GM19193 (cell line): Measurements from ENCODE around the gene FLT3.

Source experiments
- POLR2A ChIP-seq: IDR thresholded peaks from 4 replicates; pipeline ENCODE4 v1.6.1; 2011; ENCODE audit not compliant: insufficient read depth, insufficient read length; ENCODE audit errors: extremely low read depth

The FLT3 gene

DNA sequence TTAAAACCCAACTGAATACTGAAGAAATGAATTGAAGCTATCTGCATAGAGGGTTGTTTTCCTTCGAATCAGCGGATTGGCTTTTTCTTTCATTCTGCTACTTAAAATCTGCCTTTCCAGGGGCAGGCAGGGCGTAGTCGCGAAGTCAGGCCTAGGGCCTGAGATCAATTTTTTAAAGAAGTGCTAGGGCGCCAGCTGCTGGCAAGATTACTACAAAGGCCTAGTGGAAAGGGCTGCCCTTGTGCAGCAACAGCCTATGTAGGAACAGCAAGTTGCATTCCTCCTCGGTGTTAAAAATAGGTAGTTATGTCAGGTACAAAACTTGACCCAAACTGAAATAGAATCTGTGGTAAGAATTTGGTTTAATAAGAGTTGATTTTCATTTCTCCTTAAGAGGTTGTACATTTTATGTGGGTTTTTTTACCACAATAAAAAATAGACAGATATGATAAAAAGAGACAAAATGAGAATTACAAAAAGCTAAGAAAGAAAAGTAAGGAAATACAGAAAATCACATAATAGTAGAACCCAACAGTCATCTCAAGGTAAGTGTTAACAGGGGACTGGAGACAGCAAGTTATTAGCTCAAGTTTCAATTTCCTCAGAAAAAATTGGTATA, 102.4 kb downstream of the FLT3 start:
- TF ChIP-seq POLR2A: no peak

- no peak for TF ChIP-seq POLR2A
Observed at GRCh38 chr13:27991881-27992280, 108.5 kb downstream of the FLT3 start.

- TF ChIP-seq POLR2A: no peak
Observed at GRCh38 chr13:27988520-27988919, 111.9 kb downstream of the FLT3 start, which contains the start of gene URAD. TSS of gene URAD (minus strand) at chr13:27988693. CDS start at chr13:27988637, 56 bp downstream.

GRCh38 chr13:27985600-27985999, 114.8 kb downstream of the FLT3 start:
- TF ChIP-seq POLR2A: no peak

DNA sequence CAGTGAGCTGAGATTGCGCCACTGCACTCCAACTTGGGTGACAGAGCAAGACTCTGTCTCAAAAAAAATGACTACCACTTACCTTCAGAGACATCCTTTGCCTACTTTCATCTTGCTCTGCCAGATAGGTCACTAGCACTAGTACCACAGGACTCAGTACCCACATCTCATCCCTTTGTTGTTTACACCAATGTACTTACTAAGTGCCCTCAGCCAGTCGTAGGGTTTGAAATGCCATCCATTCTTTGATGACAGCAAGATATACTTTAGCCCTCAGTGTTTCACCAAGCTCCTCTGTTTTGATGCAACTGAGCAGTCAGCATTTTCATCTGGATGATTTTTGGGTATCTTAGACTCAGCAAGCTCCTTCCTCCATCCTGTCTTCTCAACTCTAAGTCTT, 118.0 kb downstream of the FLT3 start:
- TF ChIP-seq POLR2A: no peak

DNA sequence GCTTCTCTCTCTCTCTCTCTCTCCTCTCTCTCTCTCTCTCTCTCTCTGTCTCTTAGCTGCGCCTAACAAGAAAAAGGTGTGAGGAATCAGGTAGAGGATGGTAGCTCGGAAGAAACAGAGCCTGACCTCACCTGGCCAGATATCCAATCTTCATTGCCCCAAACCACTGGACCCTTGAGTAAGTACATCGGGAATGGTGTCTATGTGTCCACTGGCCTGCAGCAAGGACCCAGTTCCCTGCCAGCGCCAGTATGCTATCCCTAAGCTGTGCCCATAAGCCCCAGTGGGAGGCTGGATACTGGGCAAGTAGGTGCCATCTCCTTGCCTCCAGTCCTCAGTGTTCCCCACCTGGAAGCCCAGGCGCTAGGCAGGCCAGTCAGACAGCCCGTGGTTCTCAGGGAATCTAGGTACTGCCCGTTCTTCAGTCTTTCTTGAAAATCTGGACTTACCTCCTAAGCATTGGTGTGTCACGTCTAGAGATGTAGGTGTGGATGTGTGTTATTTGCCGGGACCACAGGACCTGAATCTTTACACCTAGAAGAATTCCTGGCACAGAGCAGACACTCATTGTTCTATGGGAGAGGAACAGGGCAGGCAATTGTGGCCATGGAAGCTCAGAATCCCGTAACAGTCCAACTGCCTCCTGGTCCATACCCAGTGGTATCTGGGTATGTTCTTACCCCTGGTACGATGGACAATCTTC, 119.2 kb downstream of the FLT3 start:
- no peak for TF ChIP-seq POLR2A

DNA sequence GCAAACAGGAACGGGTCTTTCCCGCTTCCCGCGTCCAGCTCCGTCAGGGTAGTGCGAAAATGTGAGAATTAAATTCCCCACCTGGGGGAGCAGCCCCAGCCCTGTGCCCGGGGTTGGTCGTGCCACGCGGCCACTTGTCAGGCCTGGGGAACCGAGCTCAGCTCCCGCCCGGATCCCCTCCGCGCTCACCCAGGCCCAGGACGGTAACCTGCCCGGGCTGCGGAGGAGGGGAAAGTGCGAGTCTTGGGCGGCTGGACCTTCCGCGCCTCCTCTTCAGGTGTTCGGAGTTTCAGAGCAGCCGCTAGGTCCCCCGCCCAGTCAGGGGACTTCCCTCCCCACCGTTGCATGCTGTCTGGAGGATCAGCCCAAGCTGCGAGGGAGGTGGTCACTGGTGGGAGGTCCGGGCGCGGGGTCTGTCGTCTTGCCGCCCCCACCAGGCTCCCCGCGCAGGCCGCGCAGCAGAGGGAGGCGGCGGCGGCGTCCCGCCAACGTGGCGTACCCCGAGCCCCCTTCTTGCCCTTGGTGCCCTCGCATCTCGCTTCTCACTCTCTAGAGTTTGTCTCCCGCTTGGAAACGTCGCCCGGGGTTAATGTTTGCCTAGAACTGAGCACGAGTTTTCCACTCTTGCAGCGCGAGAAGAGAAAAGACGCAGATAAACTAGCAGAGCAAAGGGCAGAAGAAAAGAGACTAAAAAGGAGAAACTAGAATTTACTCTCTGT, 119.9 kb downstream of the FLT3 start:
- no peak for TF ChIP-seq POLR2A

- TF ChIP-seq POLR2A: no peak
Observed at GRCh38 chr13:27979765-27980279, 120.6 kb downstream of the FLT3 start.

GRCh38 chr13:27979001-27979643, 121.3 kb downstream of the FLT3 start:
- TF ChIP-seq POLR2A: no peak

GRCh38 chr13:27978301-27978968, 121.9 kb downstream of the FLT3 start:
- TF ChIP-seq POLR2A: no peak

GRCh38 chr13:27977476-27978300, 122.7 kb downstream of the FLT3 start:
- no peak for TF ChIP-seq POLR2A

DNA sequence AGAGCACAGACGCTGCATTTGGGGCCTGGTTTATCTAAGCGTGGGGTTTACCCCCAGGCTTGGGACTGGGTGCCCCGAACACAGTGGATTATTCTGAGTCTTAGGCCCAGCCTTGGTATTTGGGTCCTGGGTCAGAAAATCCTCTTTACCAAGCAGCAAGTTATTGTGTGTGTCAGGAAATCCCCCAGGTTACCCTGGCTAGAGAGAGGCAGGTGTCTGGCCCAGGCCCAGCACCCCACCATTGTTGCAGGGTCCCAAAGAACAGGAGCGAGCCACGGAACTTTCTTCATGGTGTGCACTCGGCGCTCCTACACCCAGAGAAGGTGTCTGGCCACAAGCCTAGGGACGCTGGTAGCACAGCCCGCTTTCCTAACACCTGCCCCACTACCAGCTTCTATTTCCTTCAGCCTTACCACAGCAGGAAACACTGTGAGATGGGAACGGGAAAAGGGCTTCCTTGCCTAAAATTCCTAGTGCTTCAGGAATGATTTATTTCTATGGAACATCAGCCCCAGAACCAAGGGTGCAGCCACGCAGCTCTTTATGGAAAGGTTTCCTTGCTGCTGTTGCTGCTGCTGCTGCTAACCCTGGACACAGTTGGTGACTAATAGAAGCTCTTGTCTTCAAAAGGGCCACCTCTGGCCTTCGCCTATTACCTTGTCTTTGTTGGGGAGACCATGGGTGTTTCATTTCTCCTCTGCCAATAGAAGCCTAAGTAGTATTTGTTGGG, 123.8 kb downstream of the FLT3 start:
- TF ChIP-seq POLR2A: no peak

GRCh38 chr13:27975564-27976361, 124.6 kb downstream of the FLT3 start:
- TF ChIP-seq POLR2A: no peak
